NK-92 (cell line): ENCODE measurements around the gene NLRC5.
"Not testable (repeated sequence)": the region's sequence is repeated elsewhere in the genome, so short reads cannot be mapped to it uniquely, and the experiment has no call there.

ENCODE experiments used
- DNase-seq: peaks from one replicate; lab custom pipeline; 2025; ENCODE audit not compliant: unreplicated experiment; lab: John Stamatoyannopoulos, UW

NLRC5 gene

GRCh38 chr16:56980792-56981724 lies 8.3 kb upstream of the NLRC5 start:
- no peak for DNase-seq

- DNase-seq: no peak
Observed at GRCh38 chr16:56981729-56982271, 7.6 kb upstream of the NLRC5 start.

DNA sequence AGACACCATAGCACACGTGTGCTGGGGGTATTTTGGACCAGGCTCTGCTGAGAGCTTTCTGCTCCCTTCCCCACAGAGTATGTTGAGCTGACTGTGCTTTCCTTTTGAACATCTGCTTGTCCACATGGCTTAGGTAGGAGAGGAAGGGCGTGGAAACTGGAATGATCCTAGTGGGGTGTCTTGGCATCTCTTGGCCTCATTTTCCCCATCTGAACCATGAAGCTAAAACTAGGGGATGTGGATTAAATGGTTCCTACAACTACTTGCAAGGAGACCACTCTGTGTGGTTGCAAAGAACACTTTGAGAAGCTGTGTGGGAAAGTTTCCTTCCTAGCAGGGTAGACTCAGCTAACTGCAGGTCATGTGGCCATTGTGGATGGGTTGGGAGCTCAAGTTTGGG lies 6.7 kb upstream of the NLRC5 start:
- no peak for DNase-seq

DNA sequence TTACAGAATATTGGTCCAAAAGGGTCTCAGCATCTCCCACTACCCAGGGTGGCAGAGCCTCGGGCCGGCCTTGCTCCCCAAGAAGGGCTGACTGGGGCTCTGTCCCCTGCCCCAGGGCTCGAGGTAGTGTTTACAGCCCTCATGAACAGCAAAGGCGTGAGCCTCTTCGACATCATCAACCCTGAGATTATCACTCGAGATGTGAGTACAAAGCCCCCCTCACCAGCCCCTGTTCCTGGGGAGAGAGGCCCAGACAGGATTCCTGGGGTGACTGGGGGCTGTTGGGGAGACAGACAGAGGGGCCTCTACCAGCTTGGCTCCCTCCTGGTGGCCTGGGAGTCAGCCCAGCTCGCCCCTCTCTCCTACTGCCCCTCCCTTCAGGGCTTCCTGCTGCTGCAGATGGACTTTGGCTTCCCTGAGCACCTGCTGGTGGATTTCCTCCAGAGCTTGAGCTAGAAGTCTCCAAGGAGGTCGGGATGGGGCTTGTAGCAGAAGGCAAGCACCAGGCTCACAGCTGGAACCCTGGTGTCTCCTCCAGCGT lies 6.1 kb upstream of the NLRC5 start:
- DNase-seq: no peak

DNA sequence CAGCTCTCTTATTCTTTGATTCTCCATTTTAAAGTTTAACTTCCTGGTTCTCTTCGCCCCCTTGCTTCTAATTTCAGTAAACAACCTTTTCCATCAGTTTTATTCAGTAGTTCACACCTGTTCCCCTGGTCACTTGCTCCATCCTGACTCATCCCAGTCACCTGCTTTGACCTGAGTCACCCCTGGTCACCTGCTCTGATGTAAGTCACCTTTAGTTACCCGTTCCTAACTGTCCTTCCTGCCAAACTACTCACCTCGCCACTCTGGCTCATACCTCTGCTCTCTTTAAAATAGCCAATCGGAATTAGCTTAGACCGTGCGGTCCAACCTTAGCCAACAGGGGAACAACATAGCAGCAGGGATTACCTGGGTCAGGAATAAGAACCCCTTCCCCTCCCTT lies 4.7 kb upstream of the NLRC5 start:
- DNase-seq: no peak

GRCh38 chr16:56985288-56985961 lies 3.9 kb upstream of the NLRC5 start:
- DNase-seq: no peak

DNA sequence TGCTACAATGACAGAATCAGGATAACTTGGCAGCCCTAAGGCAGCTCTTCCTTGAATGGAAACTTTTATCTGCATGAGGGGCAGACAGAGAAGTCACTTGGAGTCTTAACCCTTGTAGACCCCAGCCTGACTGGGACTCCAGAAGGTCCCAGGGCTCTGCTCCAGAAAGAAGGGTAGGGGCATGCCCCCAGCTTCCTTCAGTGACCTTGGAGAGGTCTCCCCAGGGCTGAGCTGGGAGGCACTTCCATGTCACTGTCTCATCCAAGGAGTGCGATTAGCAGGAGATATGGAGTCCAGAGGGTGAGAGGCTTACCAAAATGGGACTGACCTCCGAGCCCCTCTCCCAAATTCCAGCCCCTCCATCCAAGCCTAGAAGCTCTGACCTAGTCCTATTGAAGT lies 3.4 kb upstream of the NLRC5 start:
- DNase-seq: no peak

DNA sequence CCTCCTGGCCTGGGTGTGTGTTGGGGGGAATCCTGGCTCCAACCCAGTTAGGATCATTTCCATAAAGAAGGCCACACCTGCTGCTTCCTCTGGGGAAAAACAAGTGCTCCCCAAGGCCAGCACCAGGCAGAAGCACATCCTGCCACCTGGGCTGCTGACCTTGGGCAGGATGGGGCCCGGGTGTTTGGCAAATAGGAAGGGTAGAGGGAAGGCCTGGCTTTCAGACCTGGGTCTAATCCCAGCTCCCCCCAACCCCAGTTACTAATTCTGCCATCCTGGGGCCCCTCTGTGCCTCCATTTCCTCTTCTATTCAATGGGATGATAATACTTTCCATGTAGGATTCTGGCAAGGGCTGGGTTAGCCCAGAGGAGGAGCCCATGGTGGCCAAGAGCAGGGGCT lies 3.0 kb upstream of the NLRC5 start:
- DNase-seq: no peak

GRCh38 chr16:56986908-56987307 lies 2.4 kb upstream of the NLRC5 start:
- DNase-seq: not testable (repeated sequence)

- DNase-seq: no peak
Observed at GRCh38 chr16:56987692-56988091, 1.7 kb upstream of the NLRC5 start.

DNA sequence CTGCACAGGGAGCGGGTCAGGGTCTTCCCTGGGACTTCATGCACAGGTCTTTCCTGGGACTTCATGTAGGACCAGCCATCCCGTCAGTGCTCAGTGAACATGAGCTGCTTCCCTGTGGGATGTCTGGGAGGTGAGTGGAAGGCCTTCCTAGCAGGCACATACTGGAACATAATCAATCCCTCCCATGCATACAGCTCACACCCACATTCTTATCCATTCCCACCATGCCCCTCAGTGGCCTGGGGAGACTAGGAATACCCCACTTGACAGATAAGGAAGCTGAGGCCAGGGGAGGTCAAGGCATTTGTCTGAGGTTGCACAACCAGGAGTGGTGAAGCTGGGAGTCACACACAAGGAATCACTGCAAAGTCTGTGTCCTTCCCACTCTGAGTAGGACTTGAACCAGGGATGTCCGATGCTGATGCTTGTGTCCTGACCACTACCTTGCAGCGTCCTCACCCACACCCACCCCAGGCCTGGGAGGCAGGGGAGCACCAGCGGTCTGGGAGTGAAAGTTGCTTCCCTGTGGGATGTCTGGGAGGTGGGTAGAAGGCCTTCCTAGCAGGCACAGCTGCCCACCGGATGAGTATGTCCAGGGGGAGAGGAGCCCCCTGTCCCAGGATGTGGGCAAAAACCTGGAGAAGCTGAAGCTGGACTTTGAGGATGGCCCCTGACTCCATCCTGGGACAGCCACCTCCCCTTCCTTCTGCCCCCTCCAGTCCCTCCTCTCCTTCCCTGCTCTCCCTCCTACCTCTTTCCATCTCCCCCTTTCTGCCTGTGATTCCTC lies 1.0 kb upstream of the NLRC5 start:
- no peak for DNase-seq

DNA sequence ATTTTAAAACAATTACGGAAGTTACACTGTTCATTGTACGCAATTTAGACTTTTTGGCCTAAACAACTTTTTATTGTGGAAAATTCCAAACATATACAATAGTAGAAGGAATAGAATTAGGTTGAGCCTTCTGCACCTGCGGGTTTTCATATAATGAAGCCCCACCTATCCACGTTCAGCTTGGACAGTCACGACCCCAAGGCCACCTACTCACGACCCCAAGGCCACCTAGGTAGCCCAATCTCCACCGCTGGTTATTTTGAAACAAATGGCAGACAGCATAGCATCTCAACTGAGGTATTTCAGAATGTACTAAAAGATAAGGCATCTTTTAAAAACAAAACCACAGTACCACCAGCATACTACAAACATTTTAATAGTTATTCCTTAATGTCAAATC lies 631 bp downstream of the NLRC5 start:
- DNase-seq: no peak

DNA sequence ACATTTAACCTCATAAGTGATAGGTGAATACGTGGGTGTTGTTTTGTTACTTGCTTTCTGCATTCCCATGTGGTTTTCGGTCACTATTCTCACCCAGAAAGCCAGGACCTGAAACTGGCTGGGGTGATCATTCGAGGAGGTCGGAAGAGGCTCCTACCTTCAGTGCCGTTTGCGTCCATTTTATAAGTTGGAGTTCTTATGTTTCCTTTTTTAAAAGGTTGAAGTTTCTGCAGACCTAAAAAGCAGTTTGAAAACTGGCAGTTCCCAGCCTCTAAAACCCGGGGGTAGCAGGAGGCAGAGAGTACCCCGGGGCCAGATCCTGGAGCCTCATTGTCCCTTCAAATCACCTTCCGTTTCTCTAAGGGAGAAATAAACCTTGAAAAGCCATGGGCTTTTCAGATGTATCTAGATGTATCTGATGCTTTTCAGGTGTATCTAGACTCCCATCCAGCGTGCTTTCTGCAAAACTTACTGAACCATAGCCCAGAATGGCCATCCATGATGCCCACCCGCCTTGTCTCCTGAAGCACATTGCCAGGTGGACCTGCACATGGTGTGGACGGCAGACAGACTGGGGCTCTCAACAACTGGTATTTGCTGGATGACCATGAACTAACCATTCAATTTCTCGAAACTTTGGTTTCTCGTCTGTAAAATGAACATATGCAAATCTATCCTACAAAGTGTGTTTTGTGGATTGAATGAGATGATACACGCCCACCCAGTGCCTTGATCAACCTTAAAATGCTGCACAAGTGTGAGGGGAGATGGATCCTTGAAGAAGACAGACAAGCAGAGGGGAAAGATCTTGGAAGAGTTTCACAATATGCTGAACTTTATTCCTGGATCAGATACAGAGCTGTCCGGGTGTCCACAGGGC lies 1.3 kb downstream of the NLRC5 start:
- DNase-seq: no peak

- DNase-seq: not testable (repeated sequence)
Observed at GRCh38 chr16:56992431-56992830, 3.1 kb downstream of the NLRC5 start.

DNA sequence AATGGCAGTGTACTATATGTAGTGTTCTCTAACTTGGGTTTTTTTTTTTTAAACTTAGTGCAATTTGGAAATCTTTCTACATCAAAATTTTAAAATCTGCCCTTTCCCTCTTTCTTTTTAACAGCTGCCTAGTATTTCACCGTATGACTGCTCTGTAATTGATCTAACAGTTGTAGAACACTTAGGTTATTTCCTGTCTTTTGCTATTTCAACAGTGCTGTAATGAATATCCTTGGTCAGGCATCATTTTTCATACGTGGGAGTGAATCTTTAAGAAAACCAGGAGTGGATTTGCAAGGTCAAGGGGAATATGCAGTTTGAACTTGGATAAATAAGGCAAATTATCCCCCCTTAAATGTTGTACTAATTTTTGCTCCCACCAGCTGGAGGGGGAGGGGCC lies 3.8 kb downstream of the NLRC5 start:
- DNase-seq: no peak

DNA sequence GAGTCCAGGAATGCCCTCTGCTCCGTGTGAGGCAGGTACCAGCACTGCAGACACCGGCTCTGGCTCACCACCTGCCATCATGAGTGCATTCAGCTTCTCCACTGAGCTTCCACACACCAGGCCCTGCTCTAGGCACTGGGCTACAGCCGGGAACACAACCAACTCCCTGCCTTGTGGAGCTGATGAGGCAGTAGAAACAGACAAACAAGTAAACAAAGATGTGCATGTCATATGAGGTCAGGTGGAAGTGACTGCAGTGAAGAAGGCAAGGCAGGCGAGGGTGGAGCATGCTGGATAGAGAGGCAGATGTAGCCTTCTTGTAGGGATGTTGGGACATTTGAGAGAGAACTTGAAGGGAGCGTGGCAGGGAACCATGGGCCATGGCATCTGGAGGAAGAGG lies 5.0 kb downstream of the NLRC5 start:
- no peak for DNase-seq

GRCh38 chr16:56995136-56995805 lies 5.9 kb downstream of the NLRC5 start:
- DNase-seq: no peak

GRCh38 chr16:56997264-56997663 lies 7.9 kb downstream of the NLRC5 start:
- DNase-seq: no peak

GRCh38 chr16:56997931-56998330 lies 8.6 kb downstream of the NLRC5 start:
- DNase-seq: no peak

- no peak for DNase-seq
Observed at GRCh38 chr16:56998352-56998751, 9.0 kb downstream of the NLRC5 start.
